ENCODE results near the gene USP13.
A peak's percentile ranks its signal among the peaks of the same experiment; 100 is the strongest.
"Not testable (repeated sequence)": the region's sequence is repeated elsewhere in the genome, so short reads cannot be mapped to it uniquely, and the experiment has no call there.

Gene USP13

GRCh38 chr3:179630753-179631451 is 21.9 kb upstream of the USP13 start:
- Mint-ChIP-seq H3K27me3 (no peaks in the 10 kb centered on the region), H3K36me3 (ENCODE audit: insufficient read depth) (no peaks in the 10 kb centered on the region), H3K27ac (ENCODE audit: low read depth) (no peak overlapping the region), H3K9me3 (no peaks in the 10 kb centered on the region), H3K4me3 (no peak overlapping the region), H3K4me1 (no peaks in the 10 kb centered on the region)
- no peak for ATAC-seq (replicated peaks; ENCODE audit: extremely low read depth, poor library complexity, severe bottlenecking)
- no peak for DNase-seq (ENCODE audit: low spot score in 2 of 2)

GRCh38 chr3:179640469-179640868 is 12.4 kb upstream of the USP13 start:
- no peaks in the 10 kb centered on the region for H3K27me3 Mint-ChIP-seq
- DNase-seq (ENCODE audit: low spot score in 2 of 2) (no peak), ATAC-seq (replicated peaks; ENCODE audit: extremely low read depth, poor library complexity, severe bottlenecking) (no peak)
- H3K27ac Mint-ChIP-seq (ENCODE audit: low read depth), result no peak overlapping the region
- H3K4me3 Mint-ChIP-seq, result no peak overlapping the region
- H3K36me3 Mint-ChIP-seq (ENCODE audit: insufficient read depth), result no peaks in the 10 kb centered on the region
- H3K4me1 Mint-ChIP-seq, result no peaks in the 10 kb centered on the region
- H3K9me3 Mint-ChIP-seq, result no peaks in the 10 kb centered on the region

GRCh38 chr3:179642871-179643270 is 10.0 kb upstream of the USP13 start:
- H3K4me3 Mint-ChIP-seq, result no peak overlapping the region
- DNase-seq (ENCODE audit: low spot score in 2 of 2), result no peak
- no peaks in the 10 kb centered on the region for H3K27me3 Mint-ChIP-seq
- no peaks in the 10 kb centered on the region for H3K36me3 Mint-ChIP-seq (ENCODE audit: insufficient read depth)
- H3K27ac Mint-ChIP-seq (ENCODE audit: low read depth), result no peak overlapping the region
- no peaks in the 10 kb centered on the region for H3K9me3 Mint-ChIP-seq
- ATAC-seq (replicated peaks; ENCODE audit: extremely low read depth, poor library complexity, severe bottlenecking), result no peak
- H3K4me1 Mint-ChIP-seq, result no peaks in the 10 kb centered on the region

GRCh38 chr3:179643837-179644236 is 9.0 kb upstream of the USP13 start:
- not testable (repeated sequence) for H3K27ac Mint-ChIP-seq (ENCODE audit: low read depth); H3K27me3 Mint-ChIP-seq; H3K36me3 Mint-ChIP-seq (ENCODE audit: insufficient read depth); DNase-seq (ENCODE audit: low spot score in 2 of 2); H3K4me1 Mint-ChIP-seq; H3K4me3 Mint-ChIP-seq; ATAC-seq (replicated peaks; ENCODE audit: extremely low read depth, poor library complexity, severe bottlenecking); H3K9me3 Mint-ChIP-seq

GRCh38 chr3:179646177-179646576 is 6.7 kb upstream of the USP13 start:
- H3K4me3 Mint-ChIP-seq, result no peak overlapping the region
- no peaks in the 10 kb centered on the region for H3K4me1 Mint-ChIP-seq
- no peak for DNase-seq (ENCODE audit: low spot score in 2 of 2)
- H3K36me3 Mint-ChIP-seq (ENCODE audit: insufficient read depth), result no peaks in the 10 kb centered on the region
- no peaks in the 10 kb centered on the region for H3K27me3 Mint-ChIP-seq
- no peak overlapping the region for H3K27ac Mint-ChIP-seq (ENCODE audit: low read depth)
- no peaks in the 10 kb centered on the region for H3K9me3 Mint-ChIP-seq
- no peak for ATAC-seq (replicated peaks; ENCODE audit: extremely low read depth, poor library complexity, severe bottlenecking)

GRCh38 chr3:179651687-179652446 is 973 bp upstream of the USP13 start:
- ATAC-seq (replicated peaks; ENCODE audit: extremely low read depth, poor library complexity, severe bottlenecking), result no peak
- peaks cover 27% of the 10 kb centered on the region for H3K4me1 Mint-ChIP-seq
- no peak overlapping the region for H3K27ac Mint-ChIP-seq (ENCODE audit: low read depth)
- H3K36me3 Mint-ChIP-seq (ENCODE audit: insufficient read depth), result peaks cover 6% of the 10 kb centered on the region
- no peak for DNase-seq (ENCODE audit: low spot score in 2 of 2)
- no peaks in the 10 kb centered on the region for H3K9me3 Mint-ChIP-seq
- H3K4me3 Mint-ChIP-seq, result peak overlapping the region; percentile 95
- no peaks in the 10 kb centered on the region for H3K27me3 Mint-ChIP-seq

GRCh38 chr3:179653096-179653797 is 407 bp downstream of the USP13 start:
- H3K9me3 Mint-ChIP-seq, result no peaks in the 10 kb centered on the region
- ATAC-seq (replicated peaks; ENCODE audit: extremely low read depth, poor library complexity, severe bottlenecking) (peak; percentile 65), DNase-seq (ENCODE audit: low spot score in 2 of 2) (peak; percentile 34 to 45)
- H3K27ac Mint-ChIP-seq (ENCODE audit: low read depth), result peak overlapping the region; percentile 90
- no peaks in the 10 kb centered on the region for H3K27me3 Mint-ChIP-seq
- H3K4me3 Mint-ChIP-seq, result peak overlapping the region; percentile 95
- H3K4me1 Mint-ChIP-seq, result peaks cover 27% of the 10 kb centered on the region
- peaks cover 7% of the 10 kb centered on the region for H3K36me3 Mint-ChIP-seq (ENCODE audit: insufficient read depth)

- Mint-ChIP-seq H3K4me3 (no peak overlapping the region), H3K36me3 (ENCODE audit: insufficient read depth) (peaks cover 7% of the 10 kb centered on the region), H3K27ac (ENCODE audit: low read depth) (no peak overlapping the region), H3K27me3 (no peaks in the 10 kb centered on the region), H3K9me3 (no peaks in the 10 kb centered on the region), H3K4me1 (peaks cover 30% of the 10 kb centered on the region)
- no peak for ATAC-seq (replicated peaks; ENCODE audit: extremely low read depth, poor library complexity, severe bottlenecking)
- no peak for DNase-seq (ENCODE audit: low spot score in 2 of 2)
Observed at GRCh38 chr3:179655236-179655635, 2.4 kb downstream of the USP13 start.

GRCh38 chr3:179658606-179659005 is 5.8 kb downstream of the USP13 start:
- no peak for ATAC-seq (replicated peaks; ENCODE audit: extremely low read depth, poor library complexity, severe bottlenecking)
- H3K9me3 Mint-ChIP-seq, result no peaks in the 10 kb centered on the region
- no peaks in the 10 kb centered on the region for H3K27me3 Mint-ChIP-seq
- peaks cover 2% of the 10 kb centered on the region for H3K36me3 Mint-ChIP-seq (ENCODE audit: insufficient read depth)
- DNase-seq (ENCODE audit: low spot score in 2 of 2), result no peak
- no peak overlapping the region for H3K27ac Mint-ChIP-seq (ENCODE audit: low read depth)
- peaks cover 27% of the 10 kb centered on the region for H3K4me1 Mint-ChIP-seq
- H3K4me3 Mint-ChIP-seq, result no peak overlapping the region

GRCh38 chr3:179660872-179661271 is 8.0 kb downstream of the USP13 start:
- no peak overlapping the region for H3K4me3 Mint-ChIP-seq
- no peaks in the 10 kb centered on the region for H3K9me3 Mint-ChIP-seq
- peaks cover 27% of the 10 kb centered on the region for H3K4me1 Mint-ChIP-seq
- no peaks in the 10 kb centered on the region for H3K27me3 Mint-ChIP-seq
- no peak overlapping the region for H3K27ac Mint-ChIP-seq (ENCODE audit: low read depth)
- DNase-seq (ENCODE audit: low spot score in 2 of 2) (no peak), ATAC-seq (replicated peaks; ENCODE audit: extremely low read depth, poor library complexity, severe bottlenecking) (no peak)
- H3K36me3 Mint-ChIP-seq (ENCODE audit: insufficient read depth), result peaks cover 1% of the 10 kb centered on the region

- no peak for ATAC-seq (replicated peaks; ENCODE audit: extremely low read depth, poor library complexity, severe bottlenecking)
- H3K36me3 Mint-ChIP-seq (ENCODE audit: insufficient read depth), result peaks cover 1% of the 10 kb centered on the region
- H3K4me1 Mint-ChIP-seq, result peaks cover 30% of the 10 kb centered on the region
- no peaks in the 10 kb centered on the region for H3K27me3 Mint-ChIP-seq
- DNase-seq (ENCODE audit: low spot score in 2 of 2), result no peak
- no peak overlapping the region for H3K4me3 Mint-ChIP-seq
- H3K27ac Mint-ChIP-seq (ENCODE audit: low read depth), result no peak overlapping the region
- H3K9me3 Mint-ChIP-seq, result no peaks in the 10 kb centered on the region
Observed at GRCh38 chr3:179661777-179662176, 8.9 kb downstream of the USP13 start.

GRCh38 chr3:179663093-179663492 is 10.3 kb downstream of the USP13 start:
- Mint-ChIP-seq H3K4me1 (peaks cover 30% of the 10 kb centered on the region), H3K27me3 (no peaks in the 10 kb centered on the region), H3K9me3 (no peaks in the 10 kb centered on the region), H3K4me3 (no peak overlapping the region), H3K27ac (ENCODE audit: low read depth) (no peak overlapping the region), H3K36me3 (ENCODE audit: insufficient read depth) (no peaks in the 10 kb centered on the region)
- DNase-seq (ENCODE audit: low spot score in 2 of 2), result no peak
- no peak for ATAC-seq (replicated peaks; ENCODE audit: extremely low read depth, poor library complexity, severe bottlenecking)

GRCh38 chr3:179666030-179666429 is 13.2 kb downstream of the USP13 start:
- H3K27ac Mint-ChIP-seq (ENCODE audit: low read depth), result no peak overlapping the region
- H3K27me3 Mint-ChIP-seq, result no peaks in the 10 kb centered on the region
- peaks cover 25% of the 10 kb centered on the region for H3K4me1 Mint-ChIP-seq
- H3K4me3 Mint-ChIP-seq, result no peak overlapping the region
- H3K36me3 Mint-ChIP-seq (ENCODE audit: insufficient read depth), result no peaks in the 10 kb centered on the region
- ATAC-seq (replicated peaks; ENCODE audit: extremely low read depth, poor library complexity, severe bottlenecking) (no peak), DNase-seq (ENCODE audit: low spot score in 2 of 2) (no peak)
- H3K9me3 Mint-ChIP-seq, result no peaks in the 10 kb centered on the region

Data from central memory CD8-positive, alpha-beta T cell (primary cell).